ENCODE results near the gene ZNF615.
A peak's percentile ranks its signal among the peaks of the same experiment; 100 is the strongest.
"Not testable (repeated sequence)": the region's sequence is repeated elsewhere in the genome, so short reads cannot be mapped to it uniquely, and the experiment has no call there.

The ZNF615 gene

DNA sequence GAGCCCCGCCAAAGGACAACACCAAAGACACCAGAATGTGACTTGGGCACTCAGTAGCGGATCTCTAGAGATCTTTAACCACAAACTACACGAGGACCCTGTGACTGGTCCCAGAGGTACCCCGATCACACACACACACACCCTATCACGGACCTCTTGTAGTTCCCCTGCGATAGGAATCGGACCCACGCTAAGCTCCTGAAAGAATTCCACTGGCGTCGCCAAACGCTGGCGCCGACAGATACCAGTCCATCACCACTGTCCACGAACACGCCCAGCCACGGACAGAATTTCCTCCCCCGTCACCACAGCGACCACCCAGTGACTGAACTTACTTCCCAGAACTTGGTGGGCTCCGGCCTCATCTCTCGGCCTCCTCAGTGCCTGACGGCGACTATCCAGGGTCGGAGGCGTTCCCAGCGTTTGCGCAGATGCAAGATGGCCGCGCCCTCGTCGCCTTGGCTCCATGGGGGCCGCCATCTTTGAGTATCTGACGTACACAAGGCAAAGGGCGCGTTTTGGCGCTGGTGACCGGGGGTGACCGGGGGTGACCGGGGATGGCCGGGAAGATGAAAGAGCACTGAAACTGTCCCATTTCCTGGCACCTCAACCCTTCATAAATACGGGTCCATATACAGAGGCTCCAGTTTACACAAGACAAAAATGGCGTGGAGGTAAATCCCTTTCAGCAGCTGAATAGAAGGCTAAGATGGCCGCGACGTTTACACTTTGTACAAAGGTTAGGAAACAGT lies at the start of gene ZNF615:
ZNF615 (minus strand) TSS at position 406 of the 752 bp plus-strand sequence. CDS start 4,500 bp downstream, outside the sequence.
- peak within 1 kb of the TSS; percentile 64 for H3K4me3 ChIP-seq (ENCODE audit: low read depth, low read length)
- TF ChIP-seq, protein P1, sequence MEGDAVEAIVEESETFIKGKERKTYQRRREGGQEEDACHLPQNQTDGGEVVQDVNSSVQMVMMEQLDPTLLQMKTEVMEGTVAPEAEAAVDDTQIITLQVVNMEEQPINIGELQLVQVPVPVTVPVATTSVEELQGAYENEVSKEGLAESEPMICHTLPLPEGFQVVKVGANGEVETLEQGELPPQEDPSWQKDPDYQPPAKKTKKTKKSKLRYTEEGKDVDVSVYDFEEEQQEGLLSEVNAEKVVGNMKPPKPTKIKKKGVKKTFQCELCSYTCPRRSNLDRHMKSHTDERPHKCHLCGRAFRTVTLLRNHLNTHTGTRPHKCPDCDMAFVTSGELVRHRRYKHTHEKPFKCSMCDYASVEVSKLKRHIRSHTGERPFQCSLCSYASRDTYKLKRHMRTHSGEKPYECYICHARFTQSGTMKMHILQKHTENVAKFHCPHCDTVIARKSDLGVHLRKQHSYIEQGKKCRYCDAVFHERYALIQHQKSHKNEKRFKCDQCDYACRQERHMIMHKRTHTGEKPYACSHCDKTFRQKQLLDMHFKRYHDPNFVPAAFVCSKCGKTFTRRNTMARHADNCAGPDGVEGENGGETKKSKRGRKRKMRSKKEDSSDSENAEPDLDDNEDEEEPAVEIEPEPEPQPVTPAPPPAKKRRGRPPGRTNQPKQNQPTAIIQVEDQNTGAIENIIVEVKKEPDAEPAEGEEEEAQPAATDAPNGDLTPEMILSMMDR (IDR thresholded peaks at IDR 0.05; ENCODE audit: borderline replicate concordance, insufficient read depth, low read depth, low read length) = no peak

DNA sequence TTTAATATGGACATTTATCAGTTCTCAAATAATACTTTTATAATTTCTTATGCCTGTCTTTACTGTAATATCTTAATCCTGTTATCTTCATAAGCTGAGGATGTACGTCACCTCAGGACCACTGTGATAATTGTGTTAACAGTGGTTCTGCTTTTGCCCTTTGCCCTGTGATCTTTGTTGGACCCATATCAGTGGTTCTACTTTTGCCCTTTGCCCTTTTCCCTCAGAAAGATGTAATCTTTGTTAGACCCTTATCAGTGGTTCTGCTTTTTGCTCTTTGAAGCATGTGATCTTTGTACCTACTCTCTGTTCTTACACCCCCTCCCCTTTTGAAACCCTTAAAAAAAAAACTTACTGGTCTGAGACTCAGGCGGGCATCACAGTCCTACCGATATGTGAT lies 48.5 kb upstream of the ZNF615 start:
- H3K4me3 ChIP-seq (ENCODE audit: low read depth, low read length) = not testable (repeated sequence)

DNA sequence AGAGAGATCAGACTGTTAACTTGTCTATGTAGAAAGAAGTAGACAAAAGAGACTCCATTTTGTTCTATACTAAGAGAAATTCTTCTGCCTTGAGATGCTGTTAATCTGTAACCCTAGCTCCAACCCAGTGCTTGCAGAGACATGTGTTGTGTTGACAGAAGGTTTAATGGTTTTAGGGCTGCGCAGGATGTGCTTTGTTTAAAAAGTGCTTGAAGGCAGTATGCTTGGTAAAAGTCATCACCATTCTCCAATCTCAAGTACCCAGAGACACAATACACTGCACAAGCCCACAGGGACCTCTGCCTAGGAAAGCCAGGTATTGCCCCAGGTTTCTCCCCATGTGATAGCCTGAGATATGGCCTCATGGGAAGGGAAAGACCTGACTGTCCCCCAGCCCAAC lies 43.7 kb upstream of the ZNF615 start:
- not testable (repeated sequence) for H3K4me3 ChIP-seq (ENCODE audit: low read depth, low read length)

DNA sequence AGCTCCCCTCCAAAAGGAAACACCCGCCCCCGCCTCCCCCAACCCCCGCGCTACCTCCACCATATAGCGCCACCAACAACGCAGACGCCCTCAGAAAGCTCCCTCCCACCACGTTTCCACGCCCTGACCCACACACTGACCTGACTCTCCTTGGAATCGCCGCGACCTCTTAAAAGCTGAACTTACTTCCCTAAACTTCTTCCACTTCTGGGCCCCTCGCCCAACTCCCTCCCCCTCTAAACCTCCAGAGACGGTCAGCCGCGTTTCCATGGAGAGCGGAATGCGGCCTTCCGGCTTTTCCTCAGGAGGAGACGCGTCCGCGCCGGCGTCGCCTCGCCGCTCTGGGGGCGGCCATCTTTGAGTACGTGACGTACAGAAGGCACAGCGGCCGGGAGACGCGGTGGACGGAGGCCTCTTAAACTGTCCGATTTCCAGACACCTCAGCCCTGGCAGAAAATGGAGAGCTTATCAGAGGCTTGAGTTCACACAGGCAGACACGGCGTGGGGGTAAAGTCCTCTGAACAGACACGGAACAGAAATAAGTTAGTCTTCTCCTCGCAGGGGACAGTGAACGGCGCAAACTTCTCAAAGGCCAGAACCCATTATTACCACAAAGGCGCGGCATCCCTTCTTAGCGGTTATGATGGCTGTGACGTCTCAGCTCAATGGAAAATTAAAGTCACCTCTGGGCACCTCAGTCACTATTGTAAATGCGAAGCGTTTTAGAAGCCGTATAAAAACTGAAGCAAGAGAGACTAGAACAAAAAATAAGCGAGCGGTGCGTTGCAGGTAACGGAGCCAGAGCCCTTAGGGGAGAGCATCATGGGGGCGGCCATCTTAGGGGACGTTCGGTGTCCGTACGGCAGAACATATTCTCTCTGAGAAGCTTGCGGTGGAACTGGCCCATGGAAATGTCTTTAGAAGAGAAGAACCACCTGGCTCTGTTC lies 40.8 kb upstream of the ZNF615 start, which contains the start of gene ZNF432:
ZNF432 (minus strand) TSS at position 284 of the 947 bp plus-strand sequence. CDS start 1,970 bp downstream, outside the sequence.
- TF ChIP-seq, protein P1 (IDR thresholded peaks at IDR 0.05; ENCODE audit: borderline replicate concordance, insufficient read depth, low read depth, low read length) = no peak
- peak within 1 kb of the TSS; percentile 63 for H3K4me3 ChIP-seq (ENCODE audit: low read depth, low read length)

DNA sequence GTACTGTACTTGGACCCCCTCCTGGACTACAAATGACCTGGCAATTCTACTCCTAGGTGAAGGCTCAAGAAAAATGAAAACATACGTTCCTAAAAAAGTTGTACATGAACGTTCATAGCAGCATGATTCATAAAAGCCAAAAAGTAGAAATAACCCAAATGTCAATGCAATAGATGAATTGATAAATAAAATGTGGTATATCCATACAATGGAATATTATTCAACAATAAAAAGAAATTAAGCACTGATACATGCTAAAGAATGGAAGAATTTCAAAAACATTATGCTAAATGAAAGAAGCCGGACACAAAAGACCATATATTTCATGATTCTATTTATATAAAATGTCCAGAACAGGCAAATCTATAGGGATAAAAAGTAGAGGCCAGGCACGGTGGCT lies 31.2 kb upstream of the ZNF615 start:
- no peak overlapping the region for H3K4me3 ChIP-seq (ENCODE audit: low read depth, low read length)
- TF ChIP-seq, protein P1 (IDR thresholded peaks at IDR 0.05; ENCODE audit: borderline replicate concordance, insufficient read depth, low read depth, low read length) = no peak

DNA sequence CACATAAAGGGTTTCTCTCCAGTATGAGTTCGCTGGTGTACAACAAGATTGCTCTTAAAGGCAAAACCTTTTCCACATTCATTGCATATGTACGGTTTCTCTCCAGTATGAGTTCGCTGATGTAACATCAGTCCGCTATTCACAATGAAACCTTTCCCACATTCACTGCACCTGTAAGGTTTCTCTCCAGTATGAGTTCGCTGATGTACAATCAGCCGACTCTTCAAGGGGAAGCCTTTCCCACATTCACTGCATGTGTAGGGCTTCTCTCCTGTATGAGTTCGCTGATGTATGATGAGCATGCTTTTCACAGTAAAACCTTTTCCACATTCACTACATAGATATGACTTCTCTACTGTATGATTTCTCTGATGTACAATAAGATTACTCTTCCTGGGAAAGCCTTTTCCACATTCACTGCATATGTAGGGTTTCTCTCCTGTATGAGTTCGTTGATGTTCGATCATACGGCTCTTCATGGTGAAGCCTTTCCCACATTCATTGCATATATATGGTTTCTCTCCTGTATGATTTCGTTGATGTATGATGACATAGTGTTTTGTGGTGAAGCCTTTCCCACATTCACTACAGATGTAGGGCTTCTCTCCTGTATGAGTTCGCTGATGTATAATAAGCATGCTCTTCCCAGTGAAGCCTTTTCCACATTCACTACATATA lies 26.2 kb upstream of the ZNF615 start:
- TF ChIP-seq, protein P1 (IDR thresholded peaks at IDR 0.05; ENCODE audit: borderline replicate concordance, insufficient read depth, low read depth, low read length) = no peak
- H3K4me3 ChIP-seq (ENCODE audit: low read depth, low read length) = no peak overlapping the region

DNA sequence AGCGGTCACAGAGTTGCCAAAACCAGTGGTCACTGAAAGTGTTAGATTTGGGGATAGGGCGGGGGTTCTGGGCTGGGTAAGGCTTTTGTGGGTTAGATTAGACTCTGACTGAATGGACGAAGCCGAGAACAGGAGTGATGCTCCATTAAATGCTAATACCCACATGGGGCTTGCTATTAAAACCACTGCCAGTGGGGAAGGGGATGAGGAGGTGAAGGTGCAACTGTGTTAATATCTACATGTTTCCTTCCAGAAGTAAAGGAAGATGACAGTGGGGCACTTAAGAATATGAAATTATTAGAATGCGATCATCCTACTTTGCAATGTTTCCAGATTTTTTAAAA lies 20.7 kb upstream of the ZNF615 start:
- TF ChIP-seq, protein P1 (IDR thresholded peaks at IDR 0.05; ENCODE audit: borderline replicate concordance, insufficient read depth, low read depth, low read length) = no peak

More for the DNA sequence above, 20.7 kb upstream of the ZNF615 start:
- H3K4me3 ChIP-seq (ENCODE audit: low read depth, low read length) = peak overlapping the region; percentile 60
